HG02943 (cell line): ENCODE results near the gene DPP7.
A peak's percentile ranks its signal among the peaks of the same experiment; 100 is the strongest.

Source experiments
- ATAC-seq: cut with Tn5 transposase; IDR thresholded peaks from one replicate; pipeline ENCODE4 v1.9.1; 2021; ENCODE audit warnings: mild to moderate bottlenecking, low read depth, moderate library complexity; ENCODE audit not compliant: unreplicated experiment

Gene DPP7

DNA sequence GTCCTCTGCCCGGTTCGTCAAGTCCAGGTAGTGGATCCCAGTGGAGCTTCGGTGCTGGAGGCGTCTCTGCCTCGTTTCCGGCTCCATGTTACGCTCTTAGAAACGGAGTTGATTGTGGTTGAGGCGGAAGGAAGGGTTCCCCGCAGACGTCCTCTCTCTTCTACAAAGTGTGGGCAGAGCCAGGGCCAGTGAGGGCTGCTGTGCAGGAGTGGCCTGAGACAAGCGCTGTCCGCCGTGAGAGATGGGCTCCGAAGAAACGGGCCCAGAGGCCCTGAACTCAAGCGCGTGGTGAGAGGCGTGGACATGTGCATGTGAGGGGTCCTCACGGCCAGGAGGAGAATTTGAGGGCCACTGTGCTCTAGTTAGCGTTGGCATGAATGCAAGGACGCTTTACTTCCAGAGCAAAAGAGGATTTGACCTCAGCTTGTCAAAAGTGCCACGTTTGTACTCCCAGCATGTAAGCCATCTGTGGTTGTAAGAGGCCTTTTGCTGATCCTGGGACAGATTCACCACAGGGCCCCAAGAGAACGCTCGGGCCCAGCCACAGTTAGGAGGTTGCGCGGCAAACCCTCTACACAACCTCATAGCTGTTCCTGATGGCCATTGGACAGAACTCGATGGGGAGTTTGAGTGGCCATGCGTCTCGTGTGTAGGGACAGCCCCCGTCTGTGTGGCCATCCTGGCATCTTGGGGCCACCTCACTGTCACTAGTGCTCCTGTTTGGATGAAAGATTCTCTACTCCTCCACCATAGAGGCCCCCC lies 17.6 kb downstream of the DPP7 start:
- ATAC-seq: no peak

GRCh38 chr9:137095664-137096517 lies 18.6 kb downstream of the DPP7 start:
- peak; percentile 71 for ATAC-seq

DNA sequence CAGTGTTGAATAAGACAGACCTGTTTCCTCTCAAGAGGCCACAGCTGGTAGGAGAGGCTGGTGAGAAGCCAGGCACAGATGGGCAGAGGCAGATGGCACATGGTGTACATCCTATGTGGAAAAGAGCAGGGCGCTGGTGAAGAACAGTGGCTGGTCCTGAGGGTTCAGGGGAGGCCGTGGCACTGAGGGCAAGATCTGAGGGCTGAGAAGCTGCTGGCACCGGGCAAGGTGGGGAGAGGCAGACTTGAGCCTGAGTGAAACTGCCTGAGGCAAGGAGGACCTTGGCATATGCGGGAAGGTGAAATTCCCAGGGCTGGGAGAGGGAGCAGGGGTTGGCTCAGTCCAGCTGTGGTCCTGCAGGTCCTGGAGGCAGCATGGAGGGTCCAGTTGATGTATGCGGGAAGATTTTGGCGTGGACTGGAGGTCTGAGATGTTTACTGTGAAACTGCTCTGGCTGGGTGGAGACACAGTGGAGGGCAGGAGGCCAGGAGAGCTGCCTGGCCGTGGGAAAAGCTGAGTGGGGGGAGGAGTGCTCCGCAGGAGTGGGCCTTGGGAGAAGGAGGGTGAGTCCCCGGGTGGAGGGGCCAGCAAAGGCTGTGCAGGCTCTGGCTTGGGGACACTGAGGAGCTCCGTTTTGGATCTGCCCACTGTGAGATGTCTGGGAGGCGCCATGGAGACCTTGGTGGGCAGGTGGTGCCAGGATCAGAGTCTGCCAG lies 25.1 kb downstream of the DPP7 start:
- no peak for ATAC-seq

DNA sequence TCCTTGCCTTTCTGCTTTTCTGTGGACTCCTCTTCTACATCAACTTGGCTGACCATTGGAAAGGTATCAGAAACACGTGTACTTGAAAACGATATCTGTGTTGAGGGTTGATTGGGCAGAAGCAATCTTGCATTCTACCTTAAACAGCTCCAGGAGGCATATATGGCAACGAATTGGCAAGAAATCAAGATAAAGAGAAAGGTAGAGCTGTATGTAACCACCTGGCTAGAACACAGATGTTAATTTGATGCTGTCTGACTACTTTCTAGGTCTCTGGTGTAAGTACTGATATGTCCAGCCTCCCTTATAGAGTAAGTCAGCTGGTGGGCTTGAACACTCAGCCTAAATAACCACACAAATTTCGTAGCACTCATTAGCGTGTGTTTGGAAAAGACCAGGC lies 26.4 kb downstream of the DPP7 start:
- no peak for ATAC-seq

DNA sequence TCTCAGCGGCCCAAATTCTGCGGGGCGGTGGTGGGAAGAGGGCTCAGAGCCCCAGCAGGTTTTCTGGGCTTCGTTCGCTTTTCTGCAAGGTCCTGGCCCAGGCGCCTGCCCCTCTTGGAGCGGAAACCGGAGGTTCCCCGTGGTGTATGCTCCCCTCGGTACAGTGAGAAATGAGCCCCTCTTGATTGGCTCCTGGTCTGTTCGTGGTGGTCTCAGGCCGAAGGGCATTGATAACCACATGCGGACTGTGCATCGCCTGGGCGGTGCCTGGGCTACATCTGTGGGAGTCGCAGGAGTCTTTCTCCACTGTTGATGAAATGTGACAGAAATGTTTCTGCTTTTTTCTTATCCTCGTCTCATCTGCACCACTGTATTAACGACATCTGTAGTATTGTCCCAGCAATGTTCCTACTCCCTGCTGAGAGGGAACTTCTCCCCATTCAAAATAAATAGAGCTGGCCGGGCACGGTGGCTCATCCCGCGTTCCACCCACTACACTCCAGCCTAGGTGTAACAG lies 27.1 kb downstream of the DPP7 start:
- no peak for ATAC-seq

DNA sequence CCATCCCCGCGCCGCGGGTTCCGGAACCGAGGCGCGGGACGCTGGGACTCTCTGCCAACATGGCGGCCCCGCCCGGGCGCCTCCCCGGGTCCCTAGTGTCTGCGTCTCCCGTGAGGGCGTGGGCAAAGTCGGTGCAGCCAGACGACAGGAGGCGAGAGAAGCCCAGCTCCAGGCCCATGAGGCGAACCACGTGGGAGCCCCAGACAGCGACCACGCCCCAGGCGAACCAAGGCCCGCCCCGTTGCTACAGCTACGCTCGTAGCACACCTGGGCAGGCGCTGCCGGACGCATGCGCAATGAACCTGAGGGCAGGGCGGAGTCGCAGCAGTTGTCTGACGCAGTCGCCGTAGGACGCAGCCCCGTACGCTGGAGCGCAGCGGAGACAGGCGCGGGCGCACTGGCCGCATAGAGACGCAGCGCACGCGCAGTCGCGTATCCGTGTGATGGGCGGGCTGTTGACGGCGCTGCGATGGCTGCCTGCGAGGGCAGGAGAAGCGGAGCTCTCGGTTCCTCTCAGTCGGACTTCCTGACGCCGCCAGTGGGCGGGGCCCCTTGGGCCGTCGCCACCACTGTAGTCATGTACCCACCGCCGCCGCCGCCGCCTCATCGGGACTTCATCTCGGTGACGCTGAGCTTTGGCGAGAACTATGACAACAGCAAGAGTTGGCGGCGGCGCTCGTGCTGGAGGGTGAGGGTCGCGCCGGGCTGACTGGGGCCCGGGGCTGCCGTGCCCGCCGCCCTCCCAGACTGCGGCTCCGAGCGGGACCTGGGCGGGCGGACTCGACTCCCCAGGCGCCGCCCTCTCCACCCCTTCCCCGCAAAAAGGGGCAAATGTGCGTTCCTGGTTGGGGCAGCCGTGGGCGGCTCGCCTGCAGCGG lies 27.8 kb downstream of the DPP7 start, which contains the start of gene MAN1B1:
Gene MAN1B1, plus strand, starts transcription at position 455 of the 878 bp plus-strand sequence. Its CDS starts 15 bp downstream, at position 470.
- ATAC-seq: peak; percentile 77

- peak; percentile 19 for ATAC-seq
Measured at GRCh38 chr9:137085920-137086530, 28.5 kb downstream of the DPP7 start.

DNA sequence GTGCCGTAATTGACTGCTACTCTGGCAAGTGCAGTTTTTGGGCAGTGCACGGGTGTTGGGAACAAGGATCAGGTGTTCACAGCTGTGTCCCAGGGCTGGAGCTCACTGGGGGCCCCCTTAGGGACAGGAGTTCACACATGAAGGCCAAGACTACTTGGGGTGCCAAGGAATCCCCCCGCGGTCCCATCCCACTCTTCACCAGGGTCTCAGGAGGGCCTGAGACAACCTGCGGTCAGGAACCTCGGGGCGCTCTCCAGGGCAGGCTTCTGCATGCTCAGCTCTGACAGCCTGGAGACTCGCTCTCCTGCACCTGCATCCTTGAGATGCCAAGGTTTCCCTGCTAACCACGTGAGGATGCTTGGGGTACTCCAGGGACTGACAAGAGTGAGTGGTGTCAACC lies 30.0 kb downstream of the DPP7 start:
- no peak for ATAC-seq

DNA sequence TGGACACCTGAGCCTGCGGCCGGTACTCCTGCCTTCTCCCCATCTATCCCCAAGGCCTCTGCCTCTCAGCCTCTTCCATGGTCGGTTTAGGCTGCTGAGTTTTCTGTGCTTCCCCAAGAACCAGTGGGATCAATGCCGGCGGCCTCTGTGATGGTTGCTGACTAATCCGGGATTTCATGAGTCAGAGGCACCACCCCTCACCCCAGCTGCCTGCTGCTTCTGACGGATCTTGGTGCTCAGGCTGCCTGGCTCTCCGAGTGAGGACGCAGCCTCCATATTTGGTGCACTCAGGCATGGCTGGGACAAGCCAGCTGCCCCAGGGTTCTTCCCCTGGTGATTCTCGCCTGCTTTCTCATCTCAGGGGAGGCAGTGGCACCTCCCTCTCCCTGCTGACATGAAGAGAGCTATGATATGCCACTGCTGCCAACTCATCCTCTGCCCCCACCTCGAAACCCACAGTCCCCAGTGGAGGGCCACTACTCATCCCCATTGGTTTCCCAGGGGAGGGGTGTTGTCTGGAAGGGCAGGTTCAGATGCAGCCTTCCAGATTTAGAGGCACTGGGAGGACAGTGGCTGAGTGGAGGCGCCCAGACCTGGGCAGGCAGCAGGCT lies 31.0 kb downstream of the DPP7 start:
- ATAC-seq: no peak

DNA sequence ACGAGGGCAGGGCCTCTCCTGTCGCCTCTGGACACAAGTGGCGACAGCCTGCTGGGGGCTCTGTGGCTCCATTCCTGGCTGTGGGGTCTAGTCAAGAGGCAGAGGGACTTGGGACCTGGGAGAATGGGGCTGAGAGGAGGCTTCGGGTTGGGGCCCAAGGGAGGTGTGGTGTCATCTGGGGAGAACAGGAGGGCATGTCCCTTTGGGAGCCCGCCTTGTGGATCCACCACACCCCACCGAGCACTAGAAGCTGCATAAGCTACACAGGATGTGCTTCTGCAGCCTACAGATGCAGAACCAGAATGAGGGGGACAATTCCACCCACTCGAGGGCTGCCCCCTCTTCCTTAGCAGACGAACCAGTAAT lies 31.6 kb downstream of the DPP7 start:
- no peak for ATAC-seq

DNA sequence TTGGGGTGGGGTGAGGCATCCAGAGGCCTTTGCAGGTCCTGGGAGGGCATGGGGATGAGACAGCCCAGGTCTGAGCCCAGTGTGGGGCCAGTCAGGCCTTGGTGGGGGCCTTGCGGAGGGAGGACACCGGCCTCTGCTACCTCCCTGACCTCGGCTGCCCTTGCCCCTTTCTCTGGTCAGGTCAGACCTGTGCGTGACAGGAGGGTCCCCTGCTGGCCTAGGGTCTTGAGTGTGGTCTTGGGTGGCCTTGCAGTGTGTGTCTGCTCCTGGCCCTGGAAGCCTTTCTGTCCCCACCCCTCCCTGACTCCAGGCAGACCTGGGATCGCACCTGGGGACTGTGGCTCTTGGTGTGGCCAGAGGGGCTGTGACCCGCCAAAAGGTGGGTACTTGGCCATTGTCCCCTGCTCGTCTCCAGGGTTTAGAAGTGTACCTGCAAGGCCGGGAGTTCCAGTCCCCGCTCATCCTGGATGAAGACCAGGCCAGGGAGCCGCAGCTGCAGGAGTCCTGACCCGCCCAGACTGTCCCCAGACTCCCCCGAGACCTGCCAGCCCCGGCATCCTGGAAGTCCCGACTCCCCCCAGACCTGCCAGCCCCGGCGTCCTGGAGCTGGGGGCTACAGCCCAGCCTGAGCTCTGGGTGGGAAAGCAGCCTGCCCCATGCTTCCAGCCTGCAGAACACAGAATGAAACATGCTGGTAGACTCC lies 32.2 kb downstream of the DPP7 start:
- ATAC-seq: no peak

- no peak for ATAC-seq
Measured at GRCh38 chr9:137080260-137081122, 34.0 kb downstream of the DPP7 start.

GRCh38 chr9:137079401-137079787 lies 35.1 kb downstream of the DPP7 start:
- ATAC-seq: no peak

DNA sequence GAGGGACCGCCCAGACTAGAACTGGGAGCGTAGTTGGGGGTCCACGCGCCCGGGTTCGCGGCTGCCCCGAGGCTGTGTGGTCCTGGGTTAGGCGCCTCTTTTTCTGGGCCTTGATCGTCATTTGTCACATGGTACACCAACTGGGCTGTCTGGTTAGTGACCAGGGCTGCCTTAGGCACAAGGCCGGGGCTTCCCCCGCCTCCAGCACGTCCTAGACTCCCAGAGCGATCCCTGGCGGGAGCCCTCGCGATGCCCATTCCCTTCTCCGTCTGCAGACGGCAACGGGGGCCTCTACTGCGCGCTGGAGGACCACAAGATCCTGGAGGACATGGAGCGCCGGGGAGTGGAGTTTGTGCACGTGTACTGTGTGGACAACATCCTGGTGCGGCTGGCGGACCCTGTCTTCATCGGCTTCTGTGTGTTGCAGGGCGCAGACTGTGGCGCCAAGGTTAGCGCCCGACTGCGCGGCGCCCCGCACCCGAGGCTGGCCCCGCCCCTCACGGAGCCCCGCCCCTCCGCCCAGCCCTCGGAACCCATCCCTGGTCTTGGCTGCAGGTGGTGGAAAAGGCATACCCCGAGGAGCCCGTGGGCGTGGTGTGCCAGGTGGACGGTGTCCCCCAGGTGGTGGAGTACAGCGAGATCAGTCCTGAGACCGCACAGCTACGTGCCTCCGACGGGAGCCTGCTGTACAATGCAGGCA lies 35.7 kb downstream of the DPP7 start:
- ATAC-seq: no peak

GRCh38 chr9:137077758-137078693 lies 36.5 kb downstream of the DPP7 start:
- no peak for ATAC-seq
